H1 (cell line): ENCODE results near the gene CERT1. TPM values are rescaled to one million over a fixed set of nuclear protein-coding genes. Genes with fewer than 3 reads are reported as not detected.

Source experiments
- CBX5 ChIP-seq: fragments of 300-800, 300-1000 bp; sonication (generic); IDR thresholded peaks from 2 replicates; pipeline ENCODE4 v1.7.1; 2016; ENCODE audit warnings: antibody characterized with exemption, low read length, low read depth
- CBX8 ChIP-seq: fragments of 300-800, 300-1000 bp; sonication (generic); IDR thresholded peaks from 2 replicates; pipeline ENCODE4 v1.7.1; 2016; ENCODE audit warnings: low read depth, low read length, borderline replicate concordance
- CEBPB ChIP-seq: IDR thresholded peaks from 2 replicates; pipeline ENCODE4 v1.6.1; 2012; ENCODE audit warnings: low read depth, low read length
- CHD2 ChIP-seq: IDR thresholded peaks from 2 replicates; pipeline ENCODE4 v1.6.1; 2012; ENCODE audit warnings: low read length, improper control_type of control experiment
- HDAC2 ChIP-seq, 2 experiments: fragments of 300-600 bp in 1 of 2; sonication (generic) in 1 of 2; IDR thresholded peaks; 2 replicates each; pipeline ENCODE4 v1.6.1; 2011 to 2012; ENCODE audit warnings: low read depth in 2 of 2, low read length in 2 of 2, mild to moderate bottlenecking in 2 of 2, moderate library complexity in 2 of 2, borderline replicate concordance in 1 of 2, inconsistent platforms in 1 of 2
- JUN ChIP-seq: IDR thresholded peaks from 2 replicates; pipeline ENCODE4 v1.6.1; 2011; ENCODE audit warnings: low read depth, mild to moderate bottlenecking, improper control_type of control experiment, low read length
- KDM5A ChIP-seq: fragments of 200-600 bp; IDR thresholded peaks from 2 replicates; pipeline ENCODE4 v1.7.1; 2012; ENCODE audit warnings: mild to moderate bottlenecking, low read length, inconsistent platforms, mixed read lengths
- MAX ChIP-seq: IDR thresholded peaks from 2 replicates; pipeline ENCODE4 v1.6.1; 2012; ENCODE audit warnings: inconsistent platforms
- NRF1 ChIP-seq: IDR thresholded peaks from 2 replicates; pipeline ENCODE4 v1.6.1; 2011; ENCODE audit warnings: mild to moderate bottlenecking, low read depth, low read length, improper control_type of control experiment
- POLR2AphosphoS5 ChIP-seq: IDR thresholded peaks from 2 replicates; pipeline ENCODE4 v1.6.1; 2011; ENCODE audit warnings: low read depth, low read length
- polyA plus RNA-seq, 7 experiments: library from polyadenylated mRNA; depleted of rRNA in 3 of 7; stranded (reverse) in 5 of 7; unstranded in 2 of 7; fragments of >200 nt in 5 of 7; fragments of 200-250 nt in 2 of 7; gene quantifications; 1 replicate in 5 of 7; 2 replicates in 1 of 7; 4 replicates in 1 of 7; pipeline versions ENCODE4 v1.2.1 to v1.2.3, GENCODE V29; 2011 to 2013; ENCODE audit warnings: missing spikeins in 2 of 7, mixed read lengths in 2 of 7
- total RNA-seq: library from RNA; stranded (reverse); fragmentation: NEBNext Ultra II Directional; extraction: Animal tissue kit (Norgen Biotek cat#: 25700); gene quantifications from 2 replicates; pipeline ENCODE4 v1.2.1, GENCODE V29; 2021
- TF ChIP-seq, protein P1 (sequence below): fragments of 300-600 bp; sonication (generic); IDR thresholded peaks from 2 replicates; pipeline ENCODE4 v1.7.1; 2012; ENCODE audit warnings: low read length, moderate library complexity, mild to moderate bottlenecking, inconsistent platforms; ENCODE audit not compliant: insufficient replicate concordance
- TF ChIP-seq, protein P2 (sequence below): IDR thresholded peaks from 2 replicates; pipeline ENCODE4 v1.6.1; 2011; ENCODE audit warnings: low read depth, mild to moderate bottlenecking, low read length; ENCODE audit not compliant: insufficient read depth

Gene CERT1
- total and polyA plus RNA-seq, 2 of the 8 experiments (the other 6 are each of a cell fraction or from before 2014, with no cell fraction given): 7.8 to 55.3 TPM

DNA sequence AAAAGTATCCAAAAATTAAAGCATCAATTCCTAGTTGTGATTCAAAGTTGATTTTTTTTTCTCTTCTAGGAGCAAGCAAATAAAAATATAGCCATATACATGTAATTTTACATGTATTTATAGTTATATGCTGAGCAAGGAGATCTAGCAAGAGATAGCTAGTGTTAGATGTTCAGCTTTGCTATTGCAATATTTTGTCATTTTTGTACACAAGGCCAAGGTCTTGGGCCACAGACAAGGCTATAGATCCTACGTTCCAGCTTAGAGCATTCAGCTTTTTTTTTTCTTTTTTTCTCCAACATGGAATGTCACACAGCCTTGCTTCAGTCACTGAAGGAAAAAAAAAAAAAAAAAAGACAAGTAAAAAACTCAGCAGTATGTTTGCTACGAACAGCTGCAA, 137.6 kb downstream of the CERT1 start (continued):
- TF ChIP-seq, protein P1, sequence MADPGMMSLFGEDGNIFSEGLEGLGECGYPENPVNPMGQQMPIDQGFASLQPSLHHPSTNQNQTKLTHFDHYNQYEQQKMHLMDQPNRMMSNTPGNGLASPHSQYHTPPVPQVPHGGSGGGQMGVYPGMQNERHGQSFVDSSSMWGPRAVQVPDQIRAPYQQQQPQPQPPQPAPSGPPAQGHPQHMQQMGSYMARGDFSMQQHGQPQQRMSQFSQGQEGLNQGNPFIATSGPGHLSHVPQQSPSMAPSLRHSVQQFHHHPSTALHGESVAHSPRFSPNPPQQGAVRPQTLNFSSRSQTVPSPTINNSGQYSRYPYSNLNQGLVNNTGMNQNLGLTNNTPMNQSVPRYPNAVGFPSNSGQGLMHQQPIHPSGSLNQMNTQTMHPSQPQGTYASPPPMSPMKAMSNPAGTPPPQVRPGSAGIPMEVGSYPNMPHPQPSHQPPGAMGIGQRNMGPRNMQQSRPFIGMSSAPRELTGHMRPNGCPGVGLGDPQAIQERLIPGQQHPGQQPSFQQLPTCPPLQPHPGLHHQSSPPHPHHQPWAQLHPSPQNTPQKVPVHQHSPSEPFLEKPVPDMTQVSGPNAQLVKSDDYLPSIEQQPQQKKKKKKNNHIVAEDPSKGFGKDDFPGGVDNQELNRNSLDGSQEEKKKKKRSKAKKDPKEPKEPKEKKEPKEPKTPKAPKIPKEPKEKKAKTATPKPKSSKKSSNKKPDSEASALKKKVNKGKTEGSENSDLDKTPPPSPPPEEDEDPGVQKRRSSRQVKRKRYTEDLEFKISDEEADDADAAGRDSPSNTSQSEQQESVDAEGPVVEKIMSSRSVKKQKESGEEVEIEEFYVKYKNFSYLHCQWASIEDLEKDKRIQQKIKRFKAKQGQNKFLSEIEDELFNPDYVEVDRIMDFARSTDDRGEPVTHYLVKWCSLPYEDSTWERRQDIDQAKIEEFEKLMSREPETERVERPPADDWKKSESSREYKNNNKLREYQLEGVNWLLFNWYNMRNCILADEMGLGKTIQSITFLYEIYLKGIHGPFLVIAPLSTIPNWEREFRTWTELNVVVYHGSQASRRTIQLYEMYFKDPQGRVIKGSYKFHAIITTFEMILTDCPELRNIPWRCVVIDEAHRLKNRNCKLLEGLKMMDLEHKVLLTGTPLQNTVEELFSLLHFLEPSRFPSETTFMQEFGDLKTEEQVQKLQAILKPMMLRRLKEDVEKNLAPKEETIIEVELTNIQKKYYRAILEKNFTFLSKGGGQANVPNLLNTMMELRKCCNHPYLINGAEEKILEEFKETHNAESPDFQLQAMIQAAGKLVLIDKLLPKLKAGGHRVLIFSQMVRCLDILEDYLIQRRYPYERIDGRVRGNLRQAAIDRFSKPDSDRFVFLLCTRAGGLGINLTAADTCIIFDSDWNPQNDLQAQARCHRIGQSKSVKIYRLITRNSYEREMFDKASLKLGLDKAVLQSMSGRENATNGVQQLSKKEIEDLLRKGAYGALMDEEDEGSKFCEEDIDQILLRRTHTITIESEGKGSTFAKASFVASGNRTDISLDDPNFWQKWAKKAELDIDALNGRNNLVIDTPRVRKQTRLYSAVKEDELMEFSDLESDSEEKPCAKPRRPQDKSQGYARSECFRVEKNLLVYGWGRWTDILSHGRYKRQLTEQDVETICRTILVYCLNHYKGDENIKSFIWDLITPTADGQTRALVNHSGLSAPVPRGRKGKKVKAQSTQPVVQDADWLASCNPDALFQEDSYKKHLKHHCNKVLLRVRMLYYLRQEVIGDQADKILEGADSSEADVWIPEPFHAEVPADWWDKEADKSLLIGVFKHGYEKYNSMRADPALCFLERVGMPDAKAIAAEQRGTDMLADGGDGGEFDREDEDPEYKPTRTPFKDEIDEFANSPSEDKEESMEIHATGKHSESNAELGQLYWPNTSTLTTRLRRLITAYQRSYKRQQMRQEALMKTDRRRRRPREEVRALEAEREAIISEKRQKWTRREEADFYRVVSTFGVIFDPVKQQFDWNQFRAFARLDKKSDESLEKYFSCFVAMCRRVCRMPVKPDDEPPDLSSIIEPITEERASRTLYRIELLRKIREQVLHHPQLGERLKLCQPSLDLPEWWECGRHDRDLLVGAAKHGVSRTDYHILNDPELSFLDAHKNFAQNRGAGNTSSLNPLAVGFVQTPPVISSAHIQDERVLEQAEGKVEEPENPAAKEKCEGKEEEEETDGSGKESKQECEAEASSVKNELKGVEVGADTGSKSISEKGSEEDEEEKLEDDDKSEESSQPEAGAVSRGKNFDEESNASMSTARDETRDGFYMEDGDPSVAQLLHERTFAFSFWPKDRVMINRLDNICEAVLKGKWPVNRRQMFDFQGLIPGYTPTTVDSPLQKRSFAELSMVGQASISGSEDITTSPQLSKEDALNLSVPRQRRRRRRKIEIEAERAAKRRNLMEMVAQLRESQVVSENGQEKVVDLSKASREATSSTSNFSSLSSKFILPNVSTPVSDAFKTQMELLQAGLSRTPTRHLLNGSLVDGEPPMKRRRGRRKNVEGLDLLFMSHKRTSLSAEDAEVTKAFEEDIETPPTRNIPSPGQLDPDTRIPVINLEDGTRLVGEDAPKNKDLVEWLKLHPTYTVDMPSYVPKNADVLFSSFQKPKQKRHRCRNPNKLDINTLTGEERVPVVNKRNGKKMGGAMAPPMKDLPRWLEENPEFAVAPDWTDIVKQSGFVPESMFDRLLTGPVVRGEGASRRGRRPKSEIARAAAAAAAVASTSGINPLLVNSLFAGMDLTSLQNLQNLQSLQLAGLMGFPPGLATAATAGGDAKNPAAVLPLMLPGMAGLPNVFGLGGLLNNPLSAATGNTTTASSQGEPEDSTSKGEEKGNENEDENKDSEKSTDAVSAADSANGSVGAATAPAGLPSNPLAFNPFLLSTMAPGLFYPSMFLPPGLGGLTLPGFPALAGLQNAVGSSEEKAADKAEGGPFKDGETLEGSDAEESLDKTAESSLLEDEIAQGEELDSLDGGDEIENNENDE: no peak
- TF ChIP-seq, protein P2, sequence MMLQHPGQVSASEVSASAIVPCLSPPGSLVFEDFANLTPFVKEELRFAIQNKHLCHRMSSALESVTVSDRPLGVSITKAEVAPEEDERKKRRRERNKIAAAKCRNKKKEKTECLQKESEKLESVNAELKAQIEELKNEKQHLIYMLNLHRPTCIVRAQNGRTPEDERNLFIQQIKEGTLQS: no peak
- no peak for TF ChIP-seq CEBPB
- no peak for TF ChIP-seq CBX8
- TF ChIP-seq KDM5A: no peak
- TF ChIP-seq POLR2AphosphoS5: no peak
- TF ChIP-seq JUN: no peak
- TF ChIP-seq CHD2: no peak
- no peak for TF ChIP-seq NRF1
- no peak for TF ChIP-seq HDAC2 (IDR thresholded peaks at IDR 0.05; ENCODE audit: borderline replicate concordance in 1 of 2, low read depth in 2 of 2, low read length in 2 of 2)
- TF ChIP-seq MAX: no peak
- no peak for TF ChIP-seq CBX5
